Mucosa of stomach (tissue), 1 donor: ENCODE results near the gene PKNOX1.
A peak's percentile ranks its signal among the peaks of the same experiment; 100 is the strongest.
"Not testable (repeated sequence)": the region's sequence is repeated elsewhere in the genome, so short reads cannot be mapped to it uniquely, and the experiment has no call there.

Experiments
- H3K27me3 ChIP-seq: one replicate; pipeline ENCODE4 v1.7.0; 2013; ENCODE audit warnings: mild to moderate bottlenecking, low read length; ENCODE audit not compliant: control insufficient read depth, insufficient read depth
- H3K36me3 ChIP-seq: one replicate; pipeline ENCODE4 v1.7.0; 2013; ENCODE audit warnings: low read length; ENCODE audit not compliant: control insufficient read depth, insufficient read depth
- H3K4me1 ChIP-seq: one replicate; pipeline ENCODE4 v1.7.0; 2013; ENCODE audit warnings: mild to moderate bottlenecking, low read length; ENCODE audit not compliant: control insufficient read depth, insufficient read depth
- H3K4me3 ChIP-seq: one replicate; pipeline ENCODE4 v1.7.0; 2013; ENCODE audit warnings: low read length
- H3K9ac ChIP-seq: one replicate; pipeline ENCODE4 v1.7.0; 2013; ENCODE audit warnings: mild to moderate bottlenecking, low read length, moderate library complexity
- H3K9me3 ChIP-seq: one replicate; pipeline ENCODE4 v1.7.0; 2013; ENCODE audit warnings: mild to moderate bottlenecking, low read length, moderate library complexity; ENCODE audit not compliant: control insufficient read depth
- donor health status: Pancreatic carcinoma.

The PKNOX1 gene, protein sequence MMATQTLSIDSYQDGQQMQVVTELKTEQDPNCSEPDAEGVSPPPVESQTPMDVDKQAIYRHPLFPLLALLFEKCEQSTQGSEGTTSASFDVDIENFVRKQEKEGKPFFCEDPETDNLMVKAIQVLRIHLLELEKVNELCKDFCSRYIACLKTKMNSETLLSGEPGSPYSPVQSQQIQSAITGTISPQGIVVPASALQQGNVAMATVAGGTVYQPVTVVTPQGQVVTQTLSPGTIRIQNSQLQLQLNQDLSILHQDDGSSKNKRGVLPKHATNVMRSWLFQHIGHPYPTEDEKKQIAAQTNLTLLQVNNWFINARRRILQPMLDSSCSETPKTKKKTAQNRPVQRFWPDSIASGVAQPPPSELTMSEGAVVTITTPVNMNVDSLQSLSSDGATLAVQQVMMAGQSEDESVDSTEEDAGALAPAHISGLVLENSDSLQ

GRCh38 chr21:42973991-42974831 lies at the start of gene PKNOX1:
Gene PKNOX1, plus strand, starts transcription at chr21:42974562. Its CDS starts 29,820 bp downstream, at chr21:43004382.
- Histone ChIP-seq H3K36me3 (no peaks in the 10 kb centered on the region), H3K4me1 (peaks cover 30% of the 10 kb centered on the region), H3K4me3 (peak within 1 kb of the TSS; percentile 45), H3K9me3 (no peaks in the 10 kb centered on the region), H3K9ac (peak within 1 kb of the TSS; percentile 84), H3K27me3 (no peaks in the 10 kb centered on the region)

GRCh38 chr21:42925114-42925926 lies 49.0 kb upstream of the PKNOX1 start, which contains the start of gene ERVH48-1:
Gene ERVH48-1, minus strand, starts transcription at chr21:42925630. Its CDS starts 6,624 bp downstream, at chr21:42919006.
- H3K27me3 ChIP-seq = no peaks in the 10 kb centered on the region
- no peak within 1 kb of the TSS for H3K4me3 ChIP-seq
- peaks cover 7% of the 10 kb centered on the region for H3K4me1 ChIP-seq
- no peaks in the 10 kb centered on the region for H3K9me3 ChIP-seq
- no peak within 1 kb of the TSS for H3K9ac ChIP-seq
- no peaks in the 10 kb centered on the region for H3K36me3 ChIP-seq

DNA sequence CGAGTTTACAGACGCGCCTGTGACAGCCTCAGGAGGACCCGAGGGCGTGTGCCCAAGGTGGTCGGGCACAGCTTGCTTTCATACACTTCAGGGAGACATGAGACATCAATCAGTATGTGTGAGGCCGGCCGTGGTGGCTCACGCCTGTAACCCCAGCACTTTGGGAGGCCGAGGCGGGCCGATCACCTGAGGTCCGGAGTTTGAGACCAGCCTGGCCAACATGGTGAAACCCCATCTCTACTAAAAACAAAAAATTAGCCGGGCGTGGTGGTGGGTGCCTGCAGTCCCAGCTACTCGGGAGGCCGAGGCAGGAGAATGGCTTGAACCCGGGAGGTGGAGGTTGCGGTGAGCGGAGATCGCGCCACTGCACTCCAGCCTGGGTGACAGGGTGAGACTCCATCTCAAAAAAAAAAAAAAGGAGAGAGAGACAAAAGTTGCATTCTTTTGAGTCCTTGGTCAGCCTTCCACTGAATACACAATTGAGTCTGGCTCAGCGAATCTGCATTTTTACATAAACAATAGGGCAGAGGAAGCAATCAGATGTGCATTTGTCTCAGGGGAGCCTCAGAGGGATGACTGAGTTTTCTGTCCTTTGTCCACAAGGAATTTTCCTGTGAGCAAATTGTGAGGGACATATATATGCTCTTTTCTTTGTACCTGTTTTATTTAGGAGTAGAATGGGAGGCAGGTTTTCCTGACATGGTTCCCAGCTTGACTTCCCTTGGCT lies 46.7 kb upstream of the PKNOX1 start:
- not testable (repeated sequence) for H3K27me3 ChIP-seq, H3K4me1 ChIP-seq, H3K36me3 ChIP-seq, H3K9ac ChIP-seq, H3K9me3 ChIP-seq, H3K4me3 ChIP-seq

GRCh38 chr21:42929969-42930368 lies 44.4 kb upstream of the PKNOX1 start:
- Histone ChIP-seq H3K36me3 (no peaks in the 10 kb centered on the region), H3K9me3 (no peaks in the 10 kb centered on the region), H3K4me1 (peaks cover 8% of the 10 kb centered on the region), H3K27me3 (no peaks in the 10 kb centered on the region), H3K4me3 (no peak overlapping the region), H3K9ac (no peak overlapping the region)

DNA sequence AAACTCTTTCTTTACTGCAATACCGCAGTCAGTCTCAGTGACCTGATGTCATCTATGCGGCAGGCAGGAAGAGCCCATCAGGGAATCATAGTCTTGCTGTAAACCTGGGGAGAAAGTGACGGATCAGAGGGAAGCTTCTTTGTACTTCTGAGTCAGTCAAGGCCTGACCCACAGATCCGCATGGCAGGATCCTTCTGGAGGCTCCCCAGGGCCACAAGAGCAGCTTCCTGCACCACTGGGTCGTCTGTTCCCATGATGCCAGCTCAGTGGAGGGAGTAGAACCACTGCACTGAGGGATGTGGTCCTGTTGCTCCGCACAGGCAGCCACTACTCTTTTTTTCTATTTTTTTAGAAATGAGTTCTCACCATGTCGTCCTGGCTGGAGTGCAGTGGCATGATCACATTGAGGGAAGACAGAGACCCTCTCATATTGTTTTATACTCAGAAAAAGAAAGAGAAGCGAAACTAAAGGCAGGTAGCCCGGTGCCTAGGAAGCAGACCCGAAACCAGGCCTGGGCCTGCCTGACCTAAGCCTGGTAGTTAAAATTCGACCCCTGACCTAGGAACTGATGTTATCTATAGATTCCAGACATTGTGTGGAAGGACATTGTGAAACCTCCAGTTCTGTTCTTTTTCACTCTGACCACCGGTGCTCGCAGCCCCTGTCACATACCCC lies 42.7 kb upstream of the PKNOX1 start:
- Histone ChIP-seq H3K9me3 (no peaks in the 10 kb centered on the region), H3K4me3 (no peak overlapping the region), H3K36me3 (no peaks in the 10 kb centered on the region), H3K9ac (no peak overlapping the region), H3K4me1 (peaks cover 8% of the 10 kb centered on the region), H3K27me3 (no peaks in the 10 kb centered on the region)

DNA sequence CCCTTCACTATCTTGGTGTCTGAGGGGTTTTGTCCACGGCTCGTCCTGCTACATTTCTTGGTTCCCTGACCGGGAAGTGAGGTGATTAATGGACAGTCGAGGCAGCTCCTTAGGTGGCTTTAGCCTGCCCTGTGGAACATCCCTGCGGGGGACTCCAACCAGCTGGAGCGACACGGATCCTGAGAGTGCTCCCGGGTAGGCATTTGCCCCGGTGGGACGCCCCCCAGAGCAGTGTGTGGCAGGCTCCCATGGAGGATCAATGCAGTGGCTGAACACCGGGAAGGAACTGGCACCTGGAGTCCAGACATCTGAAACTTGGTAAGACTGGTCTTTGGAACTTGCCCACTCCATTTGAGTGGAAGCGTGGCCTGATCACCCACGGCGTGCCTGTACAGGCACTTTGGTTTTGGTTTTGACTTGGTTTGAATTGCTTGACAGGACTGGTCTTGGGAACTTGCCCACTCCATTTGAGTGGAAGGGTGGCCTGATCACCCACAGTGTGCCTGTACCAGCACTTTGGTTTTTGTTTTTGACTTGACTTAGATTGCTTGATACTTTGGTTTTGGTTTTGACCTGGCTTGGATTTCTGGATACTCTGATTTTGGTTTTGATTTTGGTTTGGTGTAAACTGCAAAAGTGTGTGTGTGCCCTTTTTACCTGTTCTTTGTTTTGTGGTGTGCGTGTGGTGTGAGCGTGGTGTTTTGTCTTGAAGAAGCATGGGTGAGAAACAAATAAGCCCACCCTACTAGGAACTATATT lies 41.8 kb upstream of the PKNOX1 start:
- H3K27me3 ChIP-seq, H3K9me3 ChIP-seq, H3K4me1 ChIP-seq, H3K36me3 ChIP-seq, H3K9ac ChIP-seq, H3K4me3 ChIP-seq: not testable (repeated sequence)

- H3K4me1 ChIP-seq, H3K27me3 ChIP-seq, H3K36me3 ChIP-seq, H3K9ac ChIP-seq, H3K4me3 ChIP-seq, H3K9me3 ChIP-seq: not testable (repeated sequence)
Observed at GRCh38 chr21:42933137-42933970, 41.0 kb upstream of the PKNOX1 start.

DNA sequence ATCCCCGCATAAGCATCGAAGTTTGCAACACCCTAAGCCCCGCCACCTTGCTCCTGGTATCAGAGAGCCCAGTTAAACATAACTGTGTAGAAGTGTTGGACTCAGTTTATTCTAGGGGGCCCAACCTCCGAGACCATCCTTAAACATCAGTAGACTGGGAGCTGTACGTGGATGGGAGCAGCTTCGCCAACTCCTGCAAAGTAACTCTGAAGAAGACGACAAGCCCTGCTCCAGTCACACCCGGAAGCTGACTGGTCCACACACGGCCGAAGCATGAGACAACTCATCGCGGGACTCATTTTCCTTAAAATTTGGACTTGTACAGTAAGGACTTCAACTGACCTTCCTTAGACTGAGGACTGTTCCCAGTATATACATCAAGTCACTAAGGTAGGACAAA lies 40.4 kb upstream of the PKNOX1 start:
- H3K4me3 ChIP-seq, H3K27me3 ChIP-seq, H3K9ac ChIP-seq, H3K4me1 ChIP-seq, H3K9me3 ChIP-seq, H3K36me3 ChIP-seq: not testable (repeated sequence)

DNA sequence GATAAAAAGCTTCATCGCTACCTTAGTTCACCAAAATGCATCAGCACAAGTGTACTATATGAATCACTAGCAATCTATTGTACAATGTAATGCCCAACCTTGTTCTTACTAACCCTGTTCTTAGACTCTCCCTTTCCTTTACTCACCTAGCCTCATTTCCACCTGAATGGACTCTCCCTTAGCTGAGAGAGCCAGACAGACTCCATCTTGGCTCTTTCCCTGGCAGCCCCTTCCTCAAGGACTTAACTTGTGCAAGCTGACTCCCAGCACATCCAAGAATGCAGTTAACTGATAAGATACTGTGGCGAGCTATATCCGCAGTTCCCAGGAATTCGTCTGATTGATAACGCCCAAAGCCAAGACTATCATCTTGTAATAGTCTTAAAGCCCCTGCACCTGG lies 38.0 kb upstream of the PKNOX1 start:
- not testable (repeated sequence) for H3K4me1 ChIP-seq, H3K9me3 ChIP-seq, H3K4me3 ChIP-seq, H3K9ac ChIP-seq, H3K36me3 ChIP-seq, H3K27me3 ChIP-seq
